Endodermal cell (in vitro differentiated cells): ENCODE results near the gene TAX1BP1. TPM values are rescaled to one million over a fixed set of nuclear protein-coding genes. Genes with fewer than 3 reads are reported as not detected.
A peak's percentile ranks its signal among the peaks of the same experiment; 100 is the strongest.

Experiments used
- DNase-seq: peaks from one replicate; pipeline ENCODE4 v3.0.0-alpha.2; 2017
- H3K27ac ChIP-seq: 2 replicates; pipeline ENCODE4 v1.5.1; 2013; ENCODE audit warnings: mild to moderate bottlenecking, low read depth, low read length, moderate library complexity
- H3K27me3 ChIP-seq: 2 replicates; pipeline ENCODE4 v1.6.1; 2013; ENCODE audit warnings: mild to moderate bottlenecking, low read length, moderate library complexity; ENCODE audit not compliant: insufficient read depth, control insufficient read depth, poor library complexity, severe bottlenecking
- H3K36me3 ChIP-seq: 2 replicates; pipeline ENCODE4 v1.7.0; 2013; ENCODE audit warnings: mild to moderate bottlenecking, low read length, moderate library complexity; ENCODE audit not compliant: control insufficient read depth, insufficient read depth
- H3K4me1 ChIP-seq: one replicate; pipeline ENCODE4 v1.7.0; 2013; ENCODE audit warnings: low read length; ENCODE audit not compliant: control insufficient read depth, insufficient read depth
- H3K4me3 ChIP-seq: 2 replicates; pipeline ENCODE4 v1.5.1; 2013; ENCODE audit warnings: mild to moderate bottlenecking, low read length, moderate library complexity
- H3K9ac ChIP-seq: 2 replicates; pipeline ENCODE4 v1.6.1; 2013; ENCODE audit warnings: mild to moderate bottlenecking, low read length, moderate library complexity; ENCODE audit not compliant: poor library complexity, severe bottlenecking; ENCODE audit errors: extremely low read depth
- H3K9me3 ChIP-seq: 2 replicates; pipeline ENCODE4 v1.6.1; 2013; ENCODE audit warnings: mild to moderate bottlenecking, low read length, moderate library complexity; ENCODE audit not compliant: control insufficient read depth
- H3K27ac Mint-ChIP-seq: 2 replicates; pipeline ENCODE4 v1.8.0; 2020; ENCODE audit warnings: mixed read lengths
- H3K27me3 Mint-ChIP-seq: 2 replicates; pipeline ENCODE4 v1.8.0; 2021; ENCODE audit warnings: mild to moderate bottlenecking, mixed read lengths; ENCODE audit not compliant: insufficient read depth
- H3K36me3 Mint-ChIP-seq: 2 replicates; pipeline ENCODE4 v1.8.0; 2020; ENCODE audit warnings: low read depth, mixed read lengths
- H3K4me1 Mint-ChIP-seq: 2 replicates; pipeline ENCODE4 v1.8.0; 2020; ENCODE audit warnings: mixed read lengths
- H3K4me3 Mint-ChIP-seq: 2 replicates; pipeline ENCODE4 v1.8.0; 2020; ENCODE audit warnings: mild to moderate bottlenecking, moderate library complexity, mixed read lengths
- H3K9me3 Mint-ChIP-seq: 2 replicates; pipeline ENCODE4 v1.8.0; 2020; ENCODE audit warnings: mild to moderate bottlenecking, mixed read lengths
- WGBS, 2 experiments: methylation state at CpG; one replicate each; pipeline versions ENCODE4 v1.1.5 to v1.1.7; 2013; ENCODE audit warnings: missing lambda C conversion rate in 2 of 2, mixed read lengths in 1 of 2; ENCODE audit not compliant: insufficient coverage in 1 of 2, insufficient read length in 1 of 2; 5-methylcytosine and 5-hydroxymethylcytosine counted together
- total RNA-seq, 2 donors: library from RNA; stranded (reverse); fragmentation: NEBNext Ultra II Directional in 1 of 2; extraction: Animal tissue kit (Norgen Biotek cat#: 25700) in 1 of 2; gene quantifications; 2 replicates in 1 of 2; 3 replicates in 1 of 2; pipeline ENCODE4 v1.2.1, GENCODE V29; 2021
- TF ChIP-seq, protein P1 (sequence below): fragments of 200-600 bp; sonication (generic); conservative IDR thresholded peaks from 2 replicates; pipeline ENCODE4 v1.5.0; 2021; ENCODE audit warnings: antibody characterized with exemption, mild to moderate bottlenecking

TAX1BP1 gene
- total RNA-seq, 2 donors from 2014 or later = 100 to 114 TPM

DNA sequence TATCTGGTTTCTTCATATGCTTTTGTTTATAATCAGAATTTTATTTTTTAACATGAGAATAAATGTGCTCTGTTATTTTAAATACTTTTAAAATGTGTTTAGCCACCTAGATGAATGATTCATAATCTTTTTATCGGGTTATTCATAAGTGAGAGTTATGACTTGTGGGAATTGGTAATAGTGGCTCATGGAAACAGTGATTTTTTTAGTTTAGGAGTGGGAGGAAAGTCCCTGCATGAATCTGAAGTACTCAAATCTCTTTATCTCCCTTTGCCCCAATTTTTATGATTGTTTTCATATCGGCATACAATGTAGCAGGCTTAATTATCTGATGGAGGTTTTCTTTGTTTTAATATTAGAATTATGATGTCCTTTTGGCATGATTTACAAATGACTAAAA is 42.9 kb downstream of the TAX1BP1 start:
- Histone ChIP-seq H3K36me3 (peaks cover 31% of the 10 kb centered on the region), H3K4me3 (no peak overlapping the region), H3K4me1 (no peaks in the 10 kb centered on the region), H3K27me3 (no peaks in the 10 kb centered on the region), H3K27ac (no peak overlapping the region), H3K9me3 (no peaks in the 10 kb centered on the region), H3K9ac (no peak overlapping the region)
- no peak for DNase-seq
- Mint-ChIP-seq H3K36me3 (peaks cover 21% of the 10 kb centered on the region), H3K9me3 (no peaks in the 10 kb centered on the region), H3K27me3 (no peaks in the 10 kb centered on the region), H3K4me1 (no peaks in the 10 kb centered on the region), H3K4me3 (no peak overlapping the region), H3K27ac (peak overlapping the region; percentile 44)
- TF ChIP-seq, protein P1, sequence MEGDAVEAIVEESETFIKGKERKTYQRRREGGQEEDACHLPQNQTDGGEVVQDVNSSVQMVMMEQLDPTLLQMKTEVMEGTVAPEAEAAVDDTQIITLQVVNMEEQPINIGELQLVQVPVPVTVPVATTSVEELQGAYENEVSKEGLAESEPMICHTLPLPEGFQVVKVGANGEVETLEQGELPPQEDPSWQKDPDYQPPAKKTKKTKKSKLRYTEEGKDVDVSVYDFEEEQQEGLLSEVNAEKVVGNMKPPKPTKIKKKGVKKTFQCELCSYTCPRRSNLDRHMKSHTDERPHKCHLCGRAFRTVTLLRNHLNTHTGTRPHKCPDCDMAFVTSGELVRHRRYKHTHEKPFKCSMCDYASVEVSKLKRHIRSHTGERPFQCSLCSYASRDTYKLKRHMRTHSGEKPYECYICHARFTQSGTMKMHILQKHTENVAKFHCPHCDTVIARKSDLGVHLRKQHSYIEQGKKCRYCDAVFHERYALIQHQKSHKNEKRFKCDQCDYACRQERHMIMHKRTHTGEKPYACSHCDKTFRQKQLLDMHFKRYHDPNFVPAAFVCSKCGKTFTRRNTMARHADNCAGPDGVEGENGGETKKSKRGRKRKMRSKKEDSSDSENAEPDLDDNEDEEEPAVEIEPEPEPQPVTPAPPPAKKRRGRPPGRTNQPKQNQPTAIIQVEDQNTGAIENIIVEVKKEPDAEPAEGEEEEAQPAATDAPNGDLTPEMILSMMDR = no peak
- 98 to 100% methylated on average over 1 to 2 of the region's 2 CpGs for WGBS, 2 experiments

DNA sequence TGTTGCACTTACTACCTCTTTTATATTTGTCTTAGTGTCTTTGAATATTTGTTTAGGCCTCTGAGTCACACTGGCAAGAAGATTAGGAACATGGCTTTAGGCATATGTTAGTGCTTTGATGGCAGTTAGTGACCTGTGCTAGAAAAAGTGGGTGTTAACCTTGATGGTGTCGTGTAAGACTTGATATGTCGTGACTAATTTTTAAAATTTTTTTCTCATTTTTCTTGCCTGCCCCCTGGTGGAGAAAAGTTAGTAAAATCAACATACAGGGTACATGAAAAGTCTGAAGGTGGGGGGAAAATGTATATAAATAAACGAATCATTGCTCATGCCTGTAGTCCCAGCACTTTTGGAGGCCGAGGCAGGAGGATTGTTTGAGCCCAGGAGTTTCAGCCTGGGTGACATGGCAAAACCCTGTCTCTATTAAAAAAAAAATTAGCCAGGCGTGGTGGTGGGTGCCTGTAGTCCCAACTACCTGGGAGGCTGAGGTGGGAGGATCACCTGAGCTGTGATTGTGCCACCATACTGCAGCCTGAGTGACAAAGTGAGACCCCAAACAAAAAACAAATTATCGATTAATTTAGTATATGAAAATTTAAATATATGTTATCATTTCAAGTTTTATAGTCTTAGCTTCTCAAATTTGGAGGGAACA is 44.6 kb downstream of the TAX1BP1 start:
- Histone ChIP-seq H3K9me3 (no peaks in the 10 kb centered on the region), H3K4me1 (no peaks in the 10 kb centered on the region), H3K27me3 (no peaks in the 10 kb centered on the region), H3K36me3 (peaks cover 36% of the 10 kb centered on the region), H3K27ac (no peak overlapping the region), H3K9ac (no peak overlapping the region), H3K4me3 (no peak overlapping the region)
- Mint-ChIP-seq H3K9me3 (no peaks in the 10 kb centered on the region), H3K4me1 (no peaks in the 10 kb centered on the region), H3K27me3 (no peaks in the 10 kb centered on the region), H3K27ac (no peak overlapping the region), H3K36me3 (peaks cover 22% of the 10 kb centered on the region), H3K4me3 (no peak overlapping the region)
- TF ChIP-seq, protein P1 = peak; percentile 82
- 77 to 90% methylated on average over 3 to 5 of the region's 6 CpGs for WGBS, 2 experiments
- no peak for DNase-seq

- H3K27me3 Mint-ChIP-seq = no peaks in the 10 kb centered on the region
- peaks cover 57% of the 10 kb centered on the region for H3K36me3 ChIP-seq
- H3K9ac ChIP-seq = no peak overlapping the region
- no peaks in the 10 kb centered on the region for H3K9me3 ChIP-seq
- H3K4me1 ChIP-seq = no peaks in the 10 kb centered on the region
- H3K4me3 Mint-ChIP-seq = no peak overlapping the region
- H3K9me3 Mint-ChIP-seq = no peaks in the 10 kb centered on the region
- H3K27ac ChIP-seq = no peak overlapping the region
- no peak overlapping the region for H3K27ac Mint-ChIP-seq
- no peaks in the 10 kb centered on the region for H3K27me3 ChIP-seq
- TF ChIP-seq, protein P1 = no peak
- H3K36me3 Mint-ChIP-seq = peaks cover 39% of the 10 kb centered on the region
- H3K4me1 Mint-ChIP-seq = no peaks in the 10 kb centered on the region
- no peak for DNase-seq
- H3K4me3 ChIP-seq = no peak overlapping the region
These were observed 48.5 kb downstream of the TAX1BP1 start for GRCh38 chr7:27788437-27788836.
